DND-41 (cell line): Measurements from ENCODE around the gene BRD1.

Experiments
- CTCF ChIP-seq: IDR thresholded peaks from 2 replicates; pipeline ENCODE4 v1.5.1; 2012; ENCODE audit warnings: borderline replicate concordance, low read length, moderate library complexity, mild to moderate bottlenecking; ENCODE audit not compliant: poor library complexity, severe bottlenecking; ENCODE audit errors: extremely low read depth
- EZH2 ChIP-seq: IDR thresholded peaks from 3 replicates; pipeline ENCODE4 v1.6.1; 2012; ENCODE audit warnings: borderline replicate concordance, low read depth, mild to moderate bottlenecking, moderate library complexity, low read length, inconsistent platforms; ENCODE audit not compliant: severe bottlenecking

- TF ChIP-seq EZH2 = no peak
- no peak for TF ChIP-seq CTCF
Measured at GRCh38 chr22:49773531-49773930, 54.1 kb downstream of the BRD1 start.
